DND-41 (cell line): ENCODE data around the gene GUCA2A.

Source experiments
- EZH2 ChIP-seq: IDR thresholded peaks from 3 replicates; pipeline ENCODE4 v1.6.1; 2012; ENCODE audit warnings: borderline replicate concordance, low read depth, mild to moderate bottlenecking, moderate library complexity, low read length, inconsistent platforms; ENCODE audit not compliant: severe bottlenecking
- TF ChIP-seq, protein P1 (sequence below): IDR thresholded peaks from 2 replicates; pipeline ENCODE4 v1.5.1; 2012; ENCODE audit warnings: borderline replicate concordance, low read length, moderate library complexity, mild to moderate bottlenecking; ENCODE audit not compliant: poor library complexity, severe bottlenecking; ENCODE audit errors: extremely low read depth

DNA sequence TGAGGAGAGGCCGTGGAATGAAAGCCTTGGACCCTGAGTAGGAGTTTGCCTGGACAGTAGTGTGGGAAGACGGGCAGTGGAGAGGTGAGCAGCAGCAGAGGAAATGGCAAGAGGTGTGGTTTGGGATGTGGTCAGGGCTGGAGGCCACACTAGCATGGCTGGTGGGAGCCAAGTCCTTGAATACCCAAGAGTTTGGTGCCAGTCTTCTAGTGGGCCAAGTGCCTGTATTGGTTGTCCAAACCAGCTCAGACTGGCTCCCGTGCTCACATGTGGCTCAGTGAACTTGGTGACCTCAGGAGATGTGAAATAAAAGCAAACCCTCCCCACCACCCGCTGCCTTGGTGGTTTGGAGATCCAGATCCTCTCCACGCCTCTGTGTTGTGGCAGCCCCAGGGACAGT is 2.4 kb downstream of the GUCA2A start:
- TF ChIP-seq, protein P1, sequence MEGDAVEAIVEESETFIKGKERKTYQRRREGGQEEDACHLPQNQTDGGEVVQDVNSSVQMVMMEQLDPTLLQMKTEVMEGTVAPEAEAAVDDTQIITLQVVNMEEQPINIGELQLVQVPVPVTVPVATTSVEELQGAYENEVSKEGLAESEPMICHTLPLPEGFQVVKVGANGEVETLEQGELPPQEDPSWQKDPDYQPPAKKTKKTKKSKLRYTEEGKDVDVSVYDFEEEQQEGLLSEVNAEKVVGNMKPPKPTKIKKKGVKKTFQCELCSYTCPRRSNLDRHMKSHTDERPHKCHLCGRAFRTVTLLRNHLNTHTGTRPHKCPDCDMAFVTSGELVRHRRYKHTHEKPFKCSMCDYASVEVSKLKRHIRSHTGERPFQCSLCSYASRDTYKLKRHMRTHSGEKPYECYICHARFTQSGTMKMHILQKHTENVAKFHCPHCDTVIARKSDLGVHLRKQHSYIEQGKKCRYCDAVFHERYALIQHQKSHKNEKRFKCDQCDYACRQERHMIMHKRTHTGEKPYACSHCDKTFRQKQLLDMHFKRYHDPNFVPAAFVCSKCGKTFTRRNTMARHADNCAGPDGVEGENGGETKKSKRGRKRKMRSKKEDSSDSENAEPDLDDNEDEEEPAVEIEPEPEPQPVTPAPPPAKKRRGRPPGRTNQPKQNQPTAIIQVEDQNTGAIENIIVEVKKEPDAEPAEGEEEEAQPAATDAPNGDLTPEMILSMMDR: no peak
- TF ChIP-seq EZH2: no peak
